HCT116 (cell line): ENCODE data around the gene ATP6V1G2. TPM values are rescaled to one million over a fixed set of nuclear protein-coding genes. Genes with fewer than 3 reads are reported as not detected.
"Not testable (repeated sequence)": the region's sequence is repeated elsewhere in the genome, so short reads cannot be mapped to it uniquely, and the experiment has no call there.

Experiments used
- ATAC-seq: fragments of 200-7000 bp; cut with Tn5 transposase; 2 replicates; pipeline ENCODE4 v1.9.1; 2020; ENCODE audit warnings: mild to moderate bottlenecking, moderate library complexity
- BruUV-seq: library from RNA; stranded (reverse); fragments of 400-500 nt; replicated peaks from 2 replicates; lab custom pipeline; 2021; lab: Mats Ljungman, UMichigan
- CTCF ChIA-PET: fragments of 300-600 bp; sonication (Branson Sonifier 250); formaldehyde crosslinking; loops from one replicate; lab custom pipeline; 2021; ENCODE audit warnings: antibody characterized with exemption; lab: Charles Lee
- POLR2A ChIA-PET: fragments of 300-600, 350-600 bp; sonication (Branson Sonifier 250); formaldehyde crosslinking; loops from one replicate; lab custom pipeline; 2021; ENCODE audit warnings: antibody characterized with exemption; lab: Charles Lee
- RAD21 ChIA-PET, 2 experiments: fragments of 300-600 bp; sonication (Branson Sonifier 250); formaldehyde crosslinking; loops; one replicate each; lab custom pipeline; 2023; ENCODE audit warnings: low total read pairs in 2 of 2; ENCODE audit not compliant: uncharacterized antibody in 2 of 2, unreplicated experiment in 2 of 2, low non-redundant PET in 1 of 2; lab: Charles Lee
- DNase-seq: peaks from one replicate; pipeline ENCODE4 v3.0.0-alpha.2; 2010; ENCODE audit warnings: low read depth, low spot score
- H2AFZ ChIP-seq: fragments of 200-600 bp; shearing (Covaris generic), sonication (generic); 2 replicates; pipeline ENCODE4 v1.6.1; 2017; ENCODE audit warnings: low read depth, mixed run types, mixed read lengths, antibody characterized with exemption, low read length; ENCODE audit not compliant: poor library complexity, severe bottlenecking
- H3K27ac ChIP-seq: 2 replicates; pipeline ENCODE4 v1.5.1; 2012; ENCODE audit warnings: low read depth, low read length
- H3K27me3 ChIP-seq: fragments of 200-600 bp; sonication (generic); 2 replicates; pipeline ENCODE4 v1.6.1; 2016; ENCODE audit warnings: mixed run types, low read length, mixed read lengths; ENCODE audit not compliant: insufficient read depth
- H3K36me3 ChIP-seq, 2 experiments: fragments of 200-500 bp in 1 of 2; fragments of 200-600 bp in 1 of 2; sonication (Bioruptor generic) in 1 of 2; sonication (generic) in 1 of 2; 2 replicates each; pipeline versions ENCODE4 v1.5.1 to v1.6.1; 2014 to 2016; ENCODE audit warnings: low read length in 2 of 2, inconsistent platforms in 1 of 2, mixed read lengths in 1 of 2, mixed run types in 1 of 2; ENCODE audit not compliant: insufficient read depth in 2 of 2, control insufficient read depth in 1 of 2
- H3K4me1 ChIP-seq, 2 experiments: fragments of 200-600 bp in 1 of 2; sonication (generic) in 1 of 2; 2 replicates each; pipeline versions ENCODE4 v1.5.1 to v1.6.1; 2012 to 2017; ENCODE audit warnings: low read length in 2 of 2, inconsistent platforms in 1 of 2, mild to moderate bottlenecking in 1 of 2, mixed read lengths in 1 of 2, mixed run types in 1 of 2, moderate library complexity in 1 of 2; ENCODE audit not compliant: insufficient read depth in 2 of 2, control insufficient read depth in 1 of 2
- H3K4me2 ChIP-seq: fragments of 200-600 bp; sonication (generic); 2 replicates; pipeline ENCODE4 v1.6.1; 2017; ENCODE audit warnings: mixed run types, low read length, mixed read lengths
- H3K4me3 ChIP-seq, 2 experiments: fragments of 200-600 bp in 1 of 2; sonication (generic) in 1 of 2; replicated peaks in 1 of 2; 2 replicates each; pipeline ENCODE4 v1.5.1; 2011 to 2016; ENCODE audit warnings: low read length in 2 of 2, control low read depth in 1 of 2, low read depth in 1 of 2, mild to moderate bottlenecking in 1 of 2, mixed read lengths in 1 of 2, mixed run types in 1 of 2
- H3K79me2 ChIP-seq: fragments of 200-600 bp; sonication (generic); 2 replicates; pipeline ENCODE4 v1.6.1; 2017; ENCODE audit warnings: mild to moderate bottlenecking, mixed run types, low read length, moderate library complexity, mixed read lengths; ENCODE audit not compliant: insufficient read depth
- H3K9ac ChIP-seq: fragments of 200-600 bp; sonication (generic); 2 replicates; pipeline ENCODE4 v1.6.1; 2016; ENCODE audit warnings: low read length, mixed read lengths
- H3K9me2 ChIP-seq: fragments of 200-600 bp; sonication (generic), shearing (Covaris generic); 2 replicates; pipeline ENCODE4 v1.6.1; 2017; ENCODE audit warnings: mixed run types, mild to moderate bottlenecking, moderate library complexity; ENCODE audit not compliant: insufficient read depth
- H3K9me3 ChIP-seq, 2 experiments: fragments of 200-500 bp in 1 of 2; fragments of 200-600 bp in 1 of 2; sonication (Bioruptor generic) in 1 of 2; sonication (generic) in 1 of 2; 2 replicates each; pipeline ENCODE4 v1.6.1; 2014 to 2017; ENCODE audit warnings: low read length in 2 of 2, mixed read lengths in 2 of 2, inconsistent platforms in 1 of 2, low read depth in 1 of 2, mild to moderate bottlenecking in 1 of 2, mixed run types in 1 of 2, moderate library complexity in 1 of 2; ENCODE audit not compliant: control insufficient read depth in 1 of 2, insufficient read depth in 1 of 2
- H4K20me1 ChIP-seq: fragments of 200-600 bp; sonication (generic), shearing (Covaris generic); 2 replicates; pipeline ENCODE4 v1.6.1; 2017; ENCODE audit warnings: mixed run types, mild to moderate bottlenecking, moderate library complexity; ENCODE audit not compliant: insufficient read depth
- CEBPB ChIP-seq: IDR thresholded peaks from 2 replicates; pipeline ENCODE4 v1.6.1; 2012; ENCODE audit warnings: low read depth
- CTCF ChIP-seq, 3 experiments: fragments of 200-600 bp in 1 of 3; sonication (generic) in 1 of 3; IDR thresholded peaks in 2 of 3; conservative IDR thresholded peaks in 1 of 3; 2 replicates each; pipeline ENCODE4 v1.5.1; 2012 to 2017; ENCODE audit warnings: low read depth in 2 of 3, low read length in 2 of 3, antibody characterized with exemption in 1 of 3, borderline replicate concordance in 1 of 3, control low read depth in 1 of 3, mild to moderate bottlenecking in 1 of 3, mixed read lengths in 1 of 3, mixed run types in 1 of 3, moderate library complexity in 1 of 3; ENCODE audit not compliant: insufficient read depth in 1 of 3
- REST ChIP-seq: IDR thresholded peaks from 2 replicates; pipeline ENCODE4 v1.6.1; 2012; ENCODE audit warnings: low read depth
- TCF7L2 ChIP-seq: IDR thresholded peaks from 2 replicates; pipeline ENCODE4 v1.7.0; 2011; ENCODE audit warnings: borderline replicate concordance, inconsistent platforms; ENCODE audit not compliant: insufficient read depth, insufficient read length; ENCODE audit errors: extremely low read depth
- intact Hi-C: fragments of 100-400 bp; cut with micrococcal nuclease; formaldehyde crosslinking; loops from 2 replicates; pipeline ENCODE4 v1.10.0; 2022
- total RNA-seq: library from RNA; stranded (reverse); gene quantifications from one replicate; pipeline ENCODE4 v1.2.1, GENCODE V29; 2021; ENCODE audit not compliant: unreplicated experiment

ATP6V1G2 gene
- total RNA-seq, 1 experiment from 2014 or later, result 1.8 TPM

GRCh38 chr6:31556307-31556706 lies 9.9 kb upstream of the ATP6V1G2 start (continued):
- TF ChIP-seq TCF7L2, result no peak
- no peak for TF ChIP-seq CEBPB
- TF ChIP-seq REST, result no peak

DNA sequence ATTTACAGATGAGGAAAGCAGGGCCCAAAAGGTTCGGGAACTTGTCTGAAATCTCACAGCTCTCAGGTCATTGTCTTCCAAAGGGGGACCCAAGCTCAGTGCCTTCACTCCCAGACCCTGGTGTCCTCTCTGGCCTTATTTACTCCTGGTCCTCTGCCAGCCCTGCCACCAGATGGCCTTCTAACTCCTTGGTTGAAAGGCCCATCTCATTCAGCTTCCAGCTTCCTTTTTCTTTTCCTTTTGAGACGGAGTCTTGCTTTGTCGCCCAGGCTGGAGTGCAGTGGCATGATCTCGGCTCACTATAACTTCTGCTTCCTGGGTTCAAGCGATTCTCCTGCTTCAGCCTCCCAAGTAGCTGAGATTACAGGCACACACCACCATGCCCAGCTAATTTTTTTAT lies 5.0 kb upstream of the ATP6V1G2 start:
- H2AFZ ChIP-seq, H3K27ac ChIP-seq, H3K9me3 ChIP-seq, H3K4me2 ChIP-seq, ATAC-seq, H3K9ac ChIP-seq, DNase-seq, H3K27me3 ChIP-seq, H3K9me2 ChIP-seq, BruUV-seq, H3K4me3 ChIP-seq, H4K20me1 ChIP-seq: not testable (repeated sequence)
- TF ChIP-seq CTCF (IDR thresholded peaks at IDR 0.05 in 2 of 3, conservative IDR thresholded peaks at IDR 0.05 in 1 of 3; ENCODE audit: borderline replicate concordance in 1 of 3, insufficient read depth in 1 of 3, low read depth in 2 of 3, low read length in 2 of 3), result peak in 2 of 3 experiments; percentile 36 to 39; a peak in 2 of 6 replicates
- Histone ChIP-seq H3K36me3 (peaks cover 4 to 16% of the 10 kb centered on the region in 2 experiments; a peak in 2 of 4 replicates), H3K79me2 (peaks cover 23% of the 10 kb centered on the region), H3K4me1 (peaks cover 8 to 17% of the 10 kb centered on the region in 2 experiments)
- intact Hi-C loops, result loop anchor here (1.0 kb wide), 1 partner anchor 47 kb away; no protein-coding TSS in a partner anchor
- ChIA-PET CTCF (interaction anchor here (1.0 to 2.1 kb wide), 4 partner anchors 35 to 51 kb away, joined by 3 to 52 read pairs (median 9); partner anchors contain the start of gene LST1), RAD21 (interaction anchor here in 1 of 2 experiments (0.9 to 1.3 kb wide), 2 partner anchors 45 to 47 kb away, joined by 4 to 6 read pairs; no protein-coding TSS in a partner anchor), POLR2A (interaction anchor here (1.1 to 1.8 kb wide), 2 partner anchors 10 to 47 kb away, joined by 5 to 6 read pairs; partner anchors contain the start of gene DDX39B)
